K562 (cell line): ENCODE data around the gene LEMD1. TPM values are rescaled to one million over a fixed set of nuclear protein-coding genes. Genes with fewer than 3 reads are reported as not detected.
A peak's percentile ranks its signal among the peaks of the same experiment; 100 is the strongest.

Experiments used
- ATAC-seq: fragments of 200-7000 bp; cut with Tn5 transposase; 3 replicates; pipeline ENCODE4 v1.9.1; 2020; ENCODE audit warnings: moderate library complexity
- Bru-seq: library from RNA; stranded (reverse); fragments of 400-500 nt; gene quantifications from one replicate; lab custom pipeline; 2021; lab: Mats Ljungman, UMichigan
- BruChase-seq, 2 experiments: library from RNA; stranded (reverse); fragments of 400-500 nt; gene quantifications; one replicate each; lab custom pipeline; 2021; lab: Mats Ljungman, UMichigan
- BruUV-seq: library from RNA; stranded (reverse); fragments of 400-500 nt; replicated peaks from 2 replicates; lab custom pipeline; 2021; lab: Mats Ljungman, UMichigan
- CTCF ChIA-PET: fragments of 300-600 bp; formaldehyde crosslinking; extraction: SDS; loops from one replicate; lab custom pipeline; 2021; ENCODE audit warnings: low intra/inter-chr PET ratio; lab: Yijun Ruan, JAX
- POLR2A ChIA-PET: fragments of 300-600, 350-650 bp; sonication (Branson Sonifier 250); formaldehyde crosslinking; extraction: SDS; loops from one replicate; lab custom pipeline; 2021; ENCODE audit warnings: antibody characterized with exemption, inconsistent platforms; lab: Yijun Ruan, JAX
- DNase-seq, 4 experiments: peaks; one replicate each; pipeline versions ENCODE4 v3.0.0 to v3.0.0-alpha.2; 2011 to 2018; ENCODE audit warnings: low spot score in 3 of 4, mixed read lengths in 3 of 4; ENCODE audit errors: extremely low read depth in 1 of 4
- FAIRE-seq: peaks from 2 replicates; lab custom pipeline; 2011; peaks lifted over from hg19 to GRCh38; lab: Jason Lieb, UNC
- H2AFZ ChIP-seq: 2 replicates; pipeline ENCODE4 v1.6.0; 2011; ENCODE audit warnings: low read depth, low read length, control low read depth, inconsistent platforms
- H3K27ac ChIP-seq: fragments of 200-600 bp; 3 replicates; pipeline ENCODE4 v1.8.0; 2011; ENCODE audit warnings: low read depth, mild to moderate bottlenecking, control low read depth, inconsistent platforms, low read length, moderate library complexity, mixed read lengths; ENCODE audit errors: extremely low read depth
- H3K27me3 ChIP-seq, 2 experiments: fragments of 300-600 bp in 1 of 2; 2 replicates in 1 of 2; 3 replicates in 1 of 2; pipeline versions ENCODE4 v1.6.0 to v1.8.0; 2011; ENCODE audit warnings: inconsistent platforms in 2 of 2, low read length in 2 of 2, mild to moderate bottlenecking in 1 of 2, mixed read lengths in 1 of 2, moderate library complexity in 1 of 2; ENCODE audit not compliant: control insufficient read depth in 2 of 2, insufficient read depth in 2 of 2
- H3K36me3 ChIP-seq: fragments of 300-600 bp; 3 replicates; pipeline ENCODE4 v1.8.0; 2011; ENCODE audit warnings: mild to moderate bottlenecking, low read length, inconsistent platforms; ENCODE audit not compliant: control insufficient read depth, insufficient read depth
- H3K4me1 ChIP-seq, 2 experiments: fragments of 200-600 bp in 1 of 2; replicated peaks in 1 of 2; 2 replicates in 1 of 2; 3 replicates in 1 of 2; pipeline versions ENCODE4 v1.5.1 to v1.8.0; 2011; ENCODE audit warnings: inconsistent platforms in 2 of 2, low read length in 2 of 2, mild to moderate bottlenecking in 1 of 2, mixed read lengths in 1 of 2, moderate library complexity in 1 of 2; ENCODE audit not compliant: control insufficient read depth in 2 of 2, insufficient read depth in 2 of 2
- H3K4me2 ChIP-seq: 2 replicates; pipeline ENCODE4 v1.6.1; 2011; ENCODE audit warnings: low read length, control low read depth, inconsistent platforms, mixed read lengths; ENCODE audit not compliant: insufficient read depth
- H3K4me3 ChIP-seq: fragments of 200-600 bp; sonication (generic), shearing (Covaris generic); 2 replicates; pipeline ENCODE4 v1.5.1; 2016; ENCODE audit warnings: control low read depth, inconsistent platforms
- H3K79me2 ChIP-seq: fragments of 200-600 bp; 3 replicates; pipeline ENCODE4 v1.8.0; 2011; ENCODE audit warnings: low read length, inconsistent platforms; ENCODE audit not compliant: control insufficient read depth, insufficient read depth
- H3K9ac ChIP-seq, 2 experiments: 2 replicates each; pipeline versions ENCODE4 v1.6.0 to v1.6.1; 2011; ENCODE audit warnings: low read depth in 2 of 2, low read length in 2 of 2, control low read depth in 1 of 2, inconsistent platforms in 1 of 2, mild to moderate bottlenecking in 1 of 2, mixed read lengths in 1 of 2; ENCODE audit not compliant: insufficient read depth in 1 of 2
- H3K9me1 ChIP-seq: one replicate; pipeline ENCODE4 v1.6.0; 2011; ENCODE audit warnings: inconsistent platforms, mild to moderate bottlenecking, low read length, moderate library complexity; ENCODE audit not compliant: control insufficient read depth, insufficient read depth
- H3K9me3 ChIP-seq: replicated peaks from 2 replicates; pipeline ENCODE4 v1.5.1; 2011; ENCODE audit warnings: low read depth, low read length, inconsistent platforms; ENCODE audit not compliant: control insufficient read depth, insufficient read depth
- H4K20me1 ChIP-seq: replicated peaks from 2 replicates; pipeline ENCODE4 v1.6.1; 2011; ENCODE audit warnings: low read length, inconsistent platforms, mixed read lengths; ENCODE audit not compliant: control insufficient read depth, insufficient read depth
- DACH1 ChIP-seq: fragments of 450-650 bp; IDR thresholded peaks from 2 replicates; pipeline ENCODE4 v1.6.1; 2018; ENCODE audit not compliant: partially characterized antibody
- DMBX1 ChIP-seq: fragments of 250-450 bp; sonication (Bioruptor Pico); IDR thresholded peaks from 2 replicates; pipeline ENCODE4 v1.8.0; 2022; ENCODE audit warnings: inconsistent platforms, mild to moderate bottlenecking, moderate library complexity, borderline replicate concordance
- KDM1A ChIP-seq, 2 experiments: fragments of 450-650 bp; IDR thresholded peaks; 2 replicates each; pipeline ENCODE4 v1.6.1; 2016; ENCODE audit warnings: mild to moderate bottlenecking in 2 of 2
- POLR2AphosphoS2 ChIP-seq: IDR thresholded peaks from 2 replicates; pipeline ENCODE4 v1.6.1; 2012; ENCODE audit warnings: low read length, improper control_type of control experiment
- TEAD4 ChIP-seq, 2 experiments: sonication (generic) in 1 of 2; formaldehyde crosslinking in 1 of 2; IDR thresholded peaks; 2 replicates each; pipeline versions ENCODE4 v1.6.1 to v1.8.0; 2012 to 2022; ENCODE audit warnings: borderline replicate concordance in 1 of 2, inconsistent platforms in 1 of 2, low read length in 1 of 2, mild to moderate bottlenecking in 1 of 2, missing genetic modification reagents in 1 of 2
- TRIM24 ChIP-seq, 2 experiments: fragments of 450-650 bp; IDR thresholded peaks; 2 replicates each; pipeline ENCODE4 v1.6.1; 2016
- TRIM28 ChIP-seq: fragments of 450-650 bp; IDR thresholded peaks from 2 replicates; pipeline ENCODE4 v1.6.1; 2017
- U2AF1 ChIP-seq: fragments of 200-400 bp; formaldehyde crosslinking; optimal IDR thresholded peaks from 2 replicates; pipeline ENCODE3; 2017; ENCODE audit warnings: mild to moderate bottlenecking, low read depth, low read length, moderate library complexity
- ZNF644 ChIP-seq: fragments of 200-800 bp; sonication (Bioruptor generic); IDR thresholded peaks from 2 replicates; pipeline ENCODE4 v1.6.1; 2016; ENCODE audit warnings: low read depth, missing genetic modification characterization, missing compliant biosample characterization
- ZNF764 ChIP-seq: fragments of 250-450 bp; sonication (Bioruptor Pico); IDR thresholded peaks from 2 replicates; pipeline ENCODE4 v1.4.0; 2020; ENCODE audit warnings: low read depth, mild to moderate bottlenecking, moderate library complexity
- ZSCAN29 ChIP-seq: fragments of 450-650 bp; IDR thresholded peaks from 2 replicates; pipeline ENCODE4 v1.6.1; 2017
- WGBS: fragments of 100-300 bp; shearing (Covaris generic); methylation state at CpG from one replicate; pipeline ENCODE4 v1.1.6; 2016; ENCODE audit warnings: low coverage, mixed read lengths; ENCODE audit not compliant: insufficient coverage; ENCODE audit errors: missing lambda C conversion rate; 5-methylcytosine and 5-hydroxymethylcytosine counted together
- in situ Hi-C: fragments of 300-500 bp; cut with MboI; formaldehyde crosslinking; loops from 4 replicates; pipeline ENCODE4 v1.15.0; 2018; ENCODE audit warnings: inconsistent platforms, mixed read lengths
- intact Hi-C: fragments of 100-400 bp; cut with micrococcal nuclease; formaldehyde crosslinking; loops from 2 replicates; pipeline ENCODE4 v1.14.2; 2022
- long read RNA-seq, 3 experiments: library from polyadenylated mRNA in 2 of 3; library from RNA in 1 of 3; unstranded in 2 of 3; stranded (forward) in 1 of 3; transcript quantifications; one replicate each; pipeline ENCODE4 v2.0.0, GENCODE V29; 2019 to 2022
- polyA minus RNA-seq, 3 experiments: library from RNA; depleted of rRNA, polyadenylated mRNA; stranded (reverse); fragments of >200 nt; gene quantifications; 2 replicates each; pipeline ENCODE4 v1.2.3, GENCODE V29; 2011
- polyA plus RNA-seq, 8 experiments: library from polyadenylated mRNA; depleted of rRNA in 4 of 8; stranded (reverse) in 5 of 8; unstranded in 3 of 8; fragments of >200 nt; fragmentation: Nextera tagmentation in 2 of 8; fragmentation: Illumina TruSeq in 1 of 8; extraction: Ambion mirVana in 2 of 8; extraction: Trizol in 1 of 8; gene quantifications; 2 replicates each; pipeline versions ENCODE4 v1.2.1 to v1.2.3, GENCODE V29; 2011 to 2014; ENCODE audit warnings: inconsistent platforms in 1 of 8, missing spikeins in 1 of 8
- total RNA-seq, 7 experiments: library from RNA; depleted of rRNA in 6 of 7; stranded (reverse); fragments of >200 nt in 6 of 7; fragmentation: Illumina TruSeq in 2 of 7; extraction: Trizol in 2 of 7; gene quantifications; 2 replicates each; pipeline versions ENCODE4 v1.2.1 to v1.2.3, GENCODE V29; 2011 to 2021; ENCODE audit warnings: low replicate concordance in 1 of 7
- TF ChIP-seq, protein P1 (sequence below): fragments of 250-450 bp; sonication (Bioruptor Pico); IDR thresholded peaks from 2 replicates; pipeline ENCODE4 v1.8.0; 2022; ENCODE audit warnings: moderate library complexity, mild to moderate bottlenecking, inconsistent platforms
- TF ChIP-seq, protein P2 (sequence below): fragments of 250-450 bp; sonication (Bioruptor Pico); IDR thresholded peaks from 2 replicates; pipeline ENCODE4 v1.4.0; 2020

Gene LEMD1
- 2.9 and 13.1 TPM in 2 replicates for total RNA-seq (2011; cell fraction: chromatin; rRNA removed; ENCODE audit: low replicate concordance)
- total RNA-seq (2011; cell fraction: nucleolus; rRNA removed), result 6.3 and 10.7 TPM in 2 replicates
- 4.1 and 5.0 TPM in 2 replicates for total RNA-seq (2011; cell fraction: nucleoplasm; rRNA removed)
- total RNA-seq (2014; rRNA removed), result 0.54 and 1.0 TPM in 2 replicates
- total RNA-seq (2014; rRNA removed; fragmentation: Illumina TruSeq; extraction: Trizol), result 0.36 and 0.41 TPM in 2 replicates
- total RNA-seq (2015; rRNA removed; fragmentation: Illumina TruSeq; extraction: Trizol), result 0.79 and 0.80 TPM in 2 replicates
- 0.47 and 0.60 TPM in 2 replicates for total RNA-seq (2021)
- polyA plus RNA-seq (2011; rRNA removed), result 2.0 and 2.4 TPM in 2 replicates
- 1.1 and 3.8 TPM in 2 replicates for polyA plus RNA-seq (2011; cell fraction: cytosol; rRNA removed)
- 3.4 and 14.8 TPM in 2 replicates for polyA plus RNA-seq (2011; cell fraction: nucleus; rRNA removed)
- polyA plus RNA-seq (2012), result 0.62 and 1.6 TPM in 2 replicates
- polyA plus RNA-seq (2014; fragmentation: Illumina TruSeq; extraction: Trizol), result 0.79 and 1.2 TPM in 2 replicates
- polyA plus RNA-seq (2014; fragmentation: Nextera tagmentation; extraction: Ambion mirVana), result under 1 TPM in 1 of 2 experiments, not detected in 1; 0.11 TPM
- polyA plus RNA-seq (2014; rRNA removed), result 0.27 TPM in 1 of 2 replicates, not detected in the other
- polyA minus RNA-seq (2011; rRNA and poly(A)+ RNA removed), result 1.9 and 3.9 TPM in 2 replicates
- polyA minus RNA-seq (2011; cell fraction: cytosol; rRNA and poly(A)+ RNA removed), result 2.3 and 3.0 TPM in 2 replicates
- 5.6 and 12.5 TPM in 2 replicates for polyA minus RNA-seq (2011; cell fraction: nucleus; rRNA and poly(A)+ RNA removed)
- Bru-seq, nascent RNA, result percentile 44 among the genes with signal in this experiment
- BruChase-seq, experiment 1, labeled RNA remaining after a 2-hour chase, result percentile 25 among the genes with signal in this experiment
- percentile 16 among the genes with signal in this experiment for BruChase-seq, experiment 2, labeled RNA remaining after a 6-hour chase
- long read RNA-seq, experiment 1, partial matches to known transcripts, result 0 of 2 reads
- long read RNA-seq, experiment 1, other reads (novel, unspliced or antisense), result 2 of 2 reads
- long read RNA-seq, experiment 2, result 0 reads
- long read RNA-seq, experiment 3, result 0 reads

GRCh38 chr1:205421798-205422197 lies at the start of gene LEMD1:
Gene LEMD1, minus strand, starts transcription at chr1:205422056. Its CDS starts 1,520 bp downstream, at chr1:205420536.
- WGBS, result 2% methylated on average over 2 of the region's 2 CpGs

More at GRCh38 chr1:205421798-205422197, at the start of gene LEMD1:
- no TSS peak for BruUV-seq
- CTCF ChIA-PET, result no interaction called here
- TF ChIP-seq DACH1 (no peak), ZNF644 (no peak), KDM1A (IDR thresholded peaks at IDR 0.05) (no peak), DMBX1 (CRISPR knock-in tag) (no peak), TEAD4 (IDR thresholded peaks at IDR 0.05; ENCODE audit: low read length) (no peak), TEAD4 (CRISPR knock-in tag; IDR thresholded peaks at IDR 0.05; ENCODE audit: borderline replicate concordance) (no peak), POLR2AphosphoS2 (no peak), TRIM24 (IDR thresholded peaks at IDR 0.05) (no peak), ZNF764 (no peak), U2AF1 (no peak), ZSCAN29 (no peak), TRIM28 (no peak)
- TF ChIP-seq, protein P1, sequence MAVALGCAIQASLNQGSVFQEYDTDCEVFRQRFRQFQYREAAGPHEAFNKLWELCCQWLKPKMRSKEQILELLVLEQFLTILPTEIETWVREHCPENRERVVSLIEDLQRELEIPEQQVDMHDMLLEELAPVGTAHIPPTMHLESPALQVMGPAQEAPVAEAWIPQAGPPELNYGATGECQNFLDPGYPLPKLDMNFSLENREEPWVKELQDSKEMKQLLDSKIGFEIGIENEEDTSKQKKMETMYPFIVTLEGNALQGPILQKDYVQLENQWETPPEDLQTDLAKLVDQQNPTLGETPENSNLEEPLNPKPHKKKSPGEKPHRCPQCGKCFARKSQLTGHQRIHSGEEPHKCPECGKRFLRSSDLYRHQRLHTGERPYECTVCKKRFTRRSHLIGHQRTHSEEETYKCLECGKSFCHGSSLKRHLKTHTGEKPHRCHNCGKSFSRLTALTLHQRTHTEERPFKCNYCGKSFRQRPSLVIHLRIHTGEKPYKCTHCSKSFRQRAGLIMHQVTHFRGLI, result no peak
- TF ChIP-seq, protein P2, sequence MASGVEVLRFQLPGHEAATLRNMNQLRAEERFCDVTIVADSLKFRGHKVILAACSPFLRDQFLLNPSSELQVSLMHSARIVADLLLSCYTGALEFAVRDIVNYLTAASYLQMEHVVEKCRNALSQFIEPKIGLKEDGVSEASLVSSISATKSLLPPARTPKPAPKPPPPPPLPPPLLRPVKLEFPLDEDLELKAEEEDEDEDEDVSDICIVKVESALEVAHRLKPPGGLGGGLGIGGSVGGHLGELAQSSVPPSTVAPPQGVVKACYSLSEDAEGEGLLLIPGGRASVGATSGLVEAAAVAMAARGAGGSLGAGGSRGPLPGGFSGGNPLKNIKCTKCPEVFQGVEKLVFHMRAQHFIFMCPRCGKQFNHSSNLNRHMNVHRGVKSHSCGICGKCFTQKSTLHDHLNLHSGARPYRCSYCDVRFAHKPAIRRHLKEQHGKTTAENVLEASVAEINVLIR (CRISPR knock-in tag), result no peak
- Histone ChIP-seq H3K4me3 (no peak within 1 kb of the TSS), H3K9me1 (no peaks in the 10 kb centered on the region), H3K27ac (no peak within 1 kb of the TSS), H3K27me3 (peaks cover 50 to 67% of the 10 kb centered on the region in 2 experiments), H3K36me3 (no peaks in the 10 kb centered on the region), H3K4me1 (no peaks in the 10 kb centered on the region), H3K4me2 (no peak within 1 kb of the TSS), H2AFZ (no peak within 1 kb of the TSS), H4K20me1 (peaks cover 5% of the 10 kb centered on the region; the same call in 1 of the 2 replicates), H3K9ac (no peak within 1 kb of the TSS), H3K79me2 (no peaks in the 10 kb centered on the region), H3K9me3 (no peaks in the 10 kb centered on the region)
- ATAC-seq, result no peak
- no peak for FAIRE-seq
- in situ Hi-C loops (no loop called here), intact Hi-C loops (no loop called here)
- POLR2A ChIA-PET, result interaction anchor here (1.0 kb wide), 1 partner anchor 9 kb away, joined by 4 read pairs; no protein-coding TSS in a partner anchor
- DNase-seq, result no peak
